NK-92 (cell line): ENCODE data around the gene DCUN1D2.

ENCODE experiments used
- DNase-seq: peaks from one replicate; lab custom pipeline; 2025; ENCODE audit not compliant: unreplicated experiment; lab: John Stamatoyannopoulos, UW

DCUN1D2 gene

GRCh38 chr13:113520571-113520970 is 30.1 kb upstream of the DCUN1D2 start:
- DNase-seq, result no peak

DNA sequence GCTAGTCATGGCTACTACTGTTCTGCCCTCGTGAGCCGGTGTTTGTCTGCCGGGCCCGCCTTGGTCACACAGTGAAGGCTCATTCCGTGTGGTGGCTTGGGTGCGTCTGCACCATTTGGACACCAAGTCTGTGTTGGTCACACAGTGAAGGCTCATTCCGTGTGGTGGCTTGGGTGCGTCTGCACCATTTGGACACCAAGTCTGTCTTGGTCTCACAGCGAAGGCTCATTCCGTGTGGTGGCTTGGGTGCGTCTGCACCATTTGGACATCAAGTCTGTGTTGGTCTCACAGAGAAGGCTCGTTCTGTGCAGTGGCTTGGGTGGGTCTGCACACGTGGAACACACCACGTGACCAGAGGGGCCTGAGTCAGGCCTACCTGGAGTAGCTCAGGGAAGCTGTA is 29.0 kb upstream of the DCUN1D2 start:
- DNase-seq, result no peak

DNA sequence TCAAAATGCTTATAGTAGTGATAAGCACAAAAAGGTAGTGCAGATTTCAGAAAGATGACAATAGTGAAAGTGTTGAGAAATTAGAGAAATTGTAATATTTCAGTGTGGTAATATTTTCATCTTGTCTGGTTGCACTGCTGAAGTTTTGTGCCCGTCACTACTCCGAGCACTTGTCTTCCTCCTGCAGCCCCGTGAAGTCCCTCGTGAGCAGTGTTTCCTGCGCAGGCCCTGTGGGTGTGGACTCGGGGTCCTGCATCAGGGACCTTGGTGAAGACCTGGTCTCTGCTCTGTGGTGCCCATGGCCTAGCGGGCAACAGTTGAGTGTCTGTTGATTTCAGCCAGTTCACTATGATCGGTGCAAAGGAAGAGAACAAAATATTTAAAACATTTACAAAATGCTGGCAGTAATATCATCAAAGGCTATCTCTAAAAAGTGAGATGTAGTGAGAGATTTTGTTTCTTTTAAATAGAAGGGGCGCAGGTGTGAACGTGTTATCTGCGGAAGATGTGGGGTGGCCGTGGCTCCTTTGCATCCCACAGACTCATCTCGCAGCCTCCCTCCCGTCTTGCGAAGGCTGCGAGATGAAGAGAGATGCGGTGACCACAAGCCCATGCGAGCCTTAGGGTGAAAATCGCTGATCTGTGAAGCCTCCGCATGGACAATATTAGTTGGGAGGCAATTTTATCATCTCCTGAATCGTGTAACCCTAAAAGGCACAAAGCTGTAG is 27.7 kb upstream of the DCUN1D2 start:
- DNase-seq, result no peak

DNA sequence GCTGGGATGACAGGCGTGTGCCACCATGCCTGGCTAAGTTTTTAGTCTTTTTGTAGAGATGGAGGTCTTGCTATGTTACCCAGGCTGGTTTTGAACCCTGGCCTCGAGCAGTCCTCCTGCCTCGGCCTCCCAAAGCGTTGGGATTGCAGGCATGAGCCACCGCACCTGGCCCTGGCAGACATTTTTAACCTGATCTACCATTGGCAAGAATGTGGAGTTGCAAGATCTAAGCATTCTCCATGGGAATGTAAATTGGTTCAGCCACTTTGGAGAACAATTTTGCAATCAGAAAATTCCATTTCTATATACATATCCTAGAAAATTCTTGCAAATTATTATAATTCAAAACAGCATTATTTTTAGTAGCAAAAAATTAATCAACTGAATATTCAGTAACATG is 24.3 kb upstream of the DCUN1D2 start:
- DNase-seq, result no peak

DNA sequence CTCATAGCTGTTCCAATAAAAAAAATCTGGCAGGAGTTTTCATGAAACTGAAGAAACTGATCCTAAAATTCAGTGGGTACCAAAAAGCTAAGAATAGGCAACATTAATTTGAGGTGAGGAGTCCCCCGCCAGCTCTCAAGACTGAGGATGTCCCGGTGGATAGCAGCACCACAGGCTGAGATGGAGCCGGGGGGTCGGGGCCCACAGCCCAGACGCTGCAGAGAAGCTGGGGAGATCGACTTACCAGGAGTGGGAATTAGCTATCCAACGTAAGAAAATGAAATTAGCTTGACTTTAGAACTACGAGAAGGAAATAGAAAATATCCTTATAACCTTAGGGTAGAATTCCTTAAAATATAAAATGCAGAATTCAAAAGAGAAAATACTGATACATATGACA is 23.2 kb upstream of the DCUN1D2 start:
- DNase-seq, result no peak

GRCh38 chr13:113511361-113511760 is 20.9 kb upstream of the DCUN1D2 start:
- DNase-seq, result no peak

- no peak for DNase-seq
These were observed 20.4 kb upstream of the DCUN1D2 start for GRCh38 chr13:113510871-113511270.

DNA sequence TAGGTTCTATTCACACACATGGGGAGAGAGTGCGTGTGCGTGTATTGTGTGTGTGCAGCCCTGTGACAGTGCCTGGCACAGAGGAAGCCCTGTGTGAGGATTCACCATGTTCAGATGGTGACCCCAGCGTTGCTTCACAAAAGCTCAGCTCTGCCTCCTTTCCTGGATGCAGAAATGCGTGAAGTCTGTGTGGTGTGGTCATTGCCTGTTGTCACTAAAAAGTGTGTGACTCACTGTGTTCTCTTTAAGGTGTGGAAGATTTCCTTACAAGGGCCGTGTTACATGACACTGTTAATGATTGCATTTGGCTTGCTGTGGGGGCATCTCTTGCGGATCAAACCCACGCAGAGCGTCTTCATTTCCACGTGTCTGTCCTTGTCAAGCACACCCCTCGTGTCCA is 19.5 kb upstream of the DCUN1D2 start:
- DNase-seq, result no peak

- DNase-seq, result no peak
These were observed 18.2 kb upstream of the DCUN1D2 start for GRCh38 chr13:113508521-113509254.

DNA sequence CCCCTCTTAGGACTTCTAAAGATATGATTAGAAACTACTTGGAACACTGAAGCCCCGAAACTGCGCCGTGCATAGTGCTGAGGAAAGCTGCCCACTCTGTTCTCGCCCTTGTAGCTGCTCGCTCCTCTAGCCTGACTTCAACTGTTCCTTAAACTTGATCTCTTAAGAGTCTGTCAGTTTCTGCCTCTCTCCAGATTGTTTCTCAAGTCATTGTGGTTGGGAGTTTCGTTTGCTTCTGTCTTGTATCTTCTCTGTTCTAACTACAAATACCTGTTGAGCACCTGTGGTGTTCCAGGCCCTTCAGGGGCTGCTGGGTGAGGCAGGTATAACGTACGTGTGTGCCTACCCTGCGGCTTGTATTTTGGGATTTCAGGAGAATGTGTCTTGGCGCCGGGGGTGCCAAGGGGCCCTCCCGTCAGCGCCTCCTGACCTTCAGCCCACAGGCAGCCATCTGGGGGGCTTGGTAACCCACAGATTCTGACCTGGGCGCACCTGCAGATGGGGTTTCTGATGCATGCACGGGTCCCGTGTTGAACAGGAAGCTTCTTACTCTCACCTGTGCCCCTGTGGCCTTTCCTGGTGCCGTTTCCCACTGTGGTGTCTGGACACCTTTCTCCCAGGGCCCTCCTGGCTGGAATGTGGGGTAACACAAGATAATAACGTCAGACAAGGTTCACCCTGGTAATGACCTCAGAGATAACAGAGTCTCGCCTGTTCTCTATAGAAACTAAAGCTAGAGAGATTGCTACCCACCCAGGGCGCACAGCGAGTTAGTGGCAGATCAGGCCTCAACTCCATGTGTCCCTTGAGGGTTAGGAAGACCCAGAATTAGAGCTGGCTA is 17.2 kb upstream of the DCUN1D2 start:
- DNase-seq, result no peak

GRCh38 chr13:113506871-113507388 is 16.4 kb upstream of the DCUN1D2 start:
- no peak for DNase-seq

DNA sequence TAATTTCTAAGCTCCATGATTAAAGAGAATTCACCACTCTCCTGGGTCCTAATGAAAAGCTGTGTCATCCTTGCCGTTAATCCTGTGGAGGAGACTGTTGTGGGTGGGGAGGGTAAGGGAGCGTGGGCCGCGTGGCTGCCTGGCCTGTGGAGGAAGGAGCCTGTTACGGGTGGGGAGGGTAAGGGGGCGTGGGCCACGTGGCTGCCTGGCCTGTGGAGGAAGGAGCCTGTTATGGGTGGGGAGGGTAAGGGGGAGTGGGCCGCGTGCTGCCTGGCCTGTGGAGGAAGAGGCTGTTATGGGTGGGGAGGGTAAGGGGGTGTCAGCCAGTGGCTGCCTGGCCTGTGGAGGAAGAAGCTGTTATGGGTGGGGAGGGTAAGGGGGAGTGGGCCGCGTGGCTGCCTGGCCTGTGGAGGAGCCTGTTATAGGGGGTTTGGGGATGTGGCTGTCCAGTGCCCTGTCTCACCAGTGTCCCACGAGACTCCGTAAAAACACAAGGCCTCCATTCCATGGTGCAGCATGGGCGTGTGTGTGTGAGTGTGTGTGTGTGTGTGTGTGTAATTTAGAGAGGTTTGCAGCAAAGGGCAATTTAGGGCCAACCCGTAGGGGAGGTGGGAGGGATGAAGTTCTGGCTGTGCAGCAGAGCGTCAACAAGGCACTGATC is 15.6 kb upstream of the DCUN1D2 start:
- no peak for DNase-seq

DNA sequence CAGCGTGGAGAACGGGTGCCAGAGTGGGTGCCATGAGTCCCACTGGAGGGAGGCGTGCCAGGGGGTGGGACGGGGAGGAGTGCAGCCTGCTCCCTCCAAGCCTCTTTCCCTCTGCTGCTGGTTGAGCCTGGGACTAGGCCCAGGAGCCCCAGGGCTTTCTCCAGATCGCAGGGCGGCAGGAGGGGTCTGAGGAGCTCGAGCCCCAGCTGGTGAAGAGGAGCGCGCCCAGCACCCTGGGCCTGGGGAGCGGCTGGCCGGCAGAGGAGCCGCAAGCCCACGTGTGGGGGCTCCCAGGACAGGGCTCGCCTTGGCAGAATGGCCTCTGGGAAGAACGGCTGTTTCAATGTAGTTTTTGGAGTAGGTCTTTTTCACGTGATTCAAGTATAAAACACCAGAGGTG is 12.2 kb upstream of the DCUN1D2 start:
- no peak for DNase-seq

GRCh38 chr13:113500530-113501265 is 10.2 kb upstream of the DCUN1D2 start:
- no peak for DNase-seq

GRCh38 chr13:113499936-113500335 is 9.4 kb upstream of the DCUN1D2 start:
- no peak for DNase-seq

DNA sequence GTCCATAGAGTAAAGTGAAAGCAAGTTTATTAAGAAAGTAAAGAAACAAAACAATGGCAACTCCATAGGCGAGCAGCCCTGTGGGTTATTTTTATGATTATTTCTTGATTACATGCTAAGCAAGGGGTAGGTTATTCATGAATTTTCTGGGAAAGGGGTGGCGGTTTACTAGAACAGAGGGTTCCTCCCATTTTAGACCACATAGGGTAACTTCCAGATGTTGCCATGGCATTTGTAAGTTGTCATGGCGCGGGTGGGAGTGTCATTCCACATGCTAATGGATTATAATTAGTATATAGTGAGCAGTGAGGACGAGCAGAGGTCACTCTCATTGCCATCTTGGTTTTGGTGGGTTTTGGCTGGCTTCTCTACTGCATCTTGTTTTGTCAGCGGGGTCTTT is 8.4 kb upstream of the DCUN1D2 start:
- no peak for DNase-seq

GRCh38 chr13:113497217-113497616 is 6.7 kb upstream of the DCUN1D2 start:
- no peak for DNase-seq

GRCh38 chr13:113495494-113496210 is 5.1 kb upstream of the DCUN1D2 start:
- no peak for DNase-seq

- DNase-seq, result no peak
These were observed 2.9 kb upstream of the DCUN1D2 start for GRCh38 chr13:113493315-113493951.
